Kidney (tissue), 14 donors: ENCODE data around the gene RAB3B. TPM values are rescaled to one million over a fixed set of nuclear protein-coding genes. Genes with fewer than 3 reads are reported as not detected.

ENCODE experiments used
- DNase-seq, 5 donors: peaks; one replicate each; pipeline ENCODE4 v3.0.0-alpha.2; 2013 to 2020
- FAIRE-seq: peaks from 2 replicates; lab custom pipeline; 2012; peaks lifted over from hg19 to GRCh38; lab: Jason Lieb, UNC
- H3K27ac ChIP-seq, 2 donors: one replicate each; pipeline ENCODE4 v1.7.0; 2013; ENCODE audit warnings: low read depth in 2 of 2, low read length in 2 of 2, inconsistent platforms in 1 of 2
- H3K27me3 ChIP-seq: one replicate; pipeline ENCODE4 v1.7.1; 2013; ENCODE audit warnings: low read length, inconsistent platforms; ENCODE audit not compliant: control insufficient read depth, insufficient read depth
- H3K36me3 ChIP-seq, 3 donors: one replicate each; pipeline versions ENCODE4 v1.7.0 to v1.7.1; 2013; ENCODE audit warnings: low read length in 3 of 3, control low read depth in 1 of 3, inconsistent platforms in 1 of 3; ENCODE audit not compliant: insufficient read depth in 3 of 3, control insufficient read depth in 2 of 3
- H3K4me1 ChIP-seq, 3 donors: one replicate each; pipeline versions ENCODE4 v1.7.0 to v1.7.1; 2013; ENCODE audit warnings: low read length in 3 of 3, inconsistent platforms in 1 of 3, low read depth in 1 of 3; ENCODE audit not compliant: control insufficient read depth in 2 of 3, insufficient read depth in 2 of 3
- H3K4me3 ChIP-seq, 3 donors: one replicate each; pipeline versions ENCODE4 v1.7.0 to v1.8.1; 2013; ENCODE audit warnings: low read length in 3 of 3, control low read depth in 1 of 3, inconsistent platforms in 1 of 3
- H3K9ac ChIP-seq, 3 donors: one replicate each; pipeline versions ENCODE4 v1.7.0 to v1.7.1; 2013; ENCODE audit warnings: low read length in 3 of 3, control low read depth in 1 of 3, inconsistent platforms in 1 of 3
- H3K9me3 ChIP-seq, 3 donors: one replicate each; pipeline versions ENCODE4 v1.7.0 to v1.7.1; 2013; ENCODE audit warnings: low read length in 3 of 3, control low read depth in 1 of 3, inconsistent platforms in 1 of 3; ENCODE audit not compliant: control insufficient read depth in 2 of 3, insufficient read depth in 1 of 3
- CTCF ChIP-seq: IDR thresholded peaks from 3 replicates; pipeline ENCODE4 v1.5.1; 2012; ENCODE audit warnings: mild to moderate bottlenecking, moderate library complexity, borderline replicate concordance; ENCODE audit not compliant: insufficient read depth; ENCODE audit errors: extremely low read depth
- intact Hi-C: fragments of 100-400 bp; cut with DNase I; formaldehyde crosslinking; loops from one replicate; pipeline ENCODE4 v1.11.1; 2022
- polyA plus RNA-seq: library from polyadenylated mRNA; stranded (reverse); fragments of 350-450 nt; fragmentation: Illumina TruSeq; extraction: RNeasy Lipid Tissue Mini Kit (QIAGEN cat#74804); gene quantifications from one replicate; pipeline ENCODE4 v1.2.3, GENCODE V29; 2014; ENCODE audit warnings: low read depth, low replicate concordance; ENCODE audit not compliant: insufficient read depth
- total RNA-seq: library from RNA; stranded (reverse); fragmentation: NEBNext Ultra II Directional; extraction: Animal tissue kit (Norgen Biotek cat#: 25700); gene quantifications from one replicate; pipeline ENCODE4 v1.2.1, GENCODE V29; 2021
- donor health status: control.
- donor health status: control.
- donor health status: control.
- donor health status: control.
- donor health status: control.
- donor health status: DM: yes; HTN: yes; CAD: no.
- donor health status: Normal renal cell carcinoma (clear cell type).

RAB3B gene
- total and polyA plus RNA-seq, 2 donors from 2014 or later, result 0.60 to 0.72 TPM

GRCh38 chr1:51906306-51907078 lies 84.0 kb downstream of the RAB3B start:
- intact Hi-C loops, result loop anchor here (10.0 kb wide), 1 partner anchor 98 kb away; no protein-coding TSS in a partner anchor
- no peak for DNase-seq
- no peaks in the 10 kb centered on the region for H3K4me1 ChIP-seq
- no peak overlapping the region for H3K9ac ChIP-seq
- H3K4me3 ChIP-seq, result no peak overlapping the region
- no peaks in the 10 kb centered on the region for H3K9me3 ChIP-seq
- no peaks in the 10 kb centered on the region for H3K27me3 ChIP-seq
- no peaks in the 10 kb centered on the region for H3K36me3 ChIP-seq
- FAIRE-seq, result no peak
- H3K27ac ChIP-seq, result no peak overlapping the region
- TF ChIP-seq CTCF, result no peak

DNA sequence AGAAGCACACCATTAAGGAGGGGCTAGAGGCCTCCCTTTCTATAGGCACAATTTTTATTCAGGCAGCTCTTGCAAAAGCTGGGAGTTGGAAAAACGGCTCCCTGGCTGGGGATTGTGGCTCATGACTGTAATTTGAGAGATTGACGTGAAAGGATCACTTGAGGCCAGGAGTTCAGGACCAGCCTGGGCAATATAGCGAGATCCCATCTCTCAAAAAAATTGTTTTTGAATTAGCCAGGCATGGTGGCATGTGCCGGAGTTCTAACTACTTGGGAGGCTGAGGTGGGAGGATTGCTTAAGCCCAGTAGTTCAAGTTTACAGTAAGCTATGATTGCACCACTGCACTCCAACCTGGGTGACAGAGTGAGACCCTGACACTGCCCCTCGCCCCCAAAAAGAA lies 88.0 kb downstream of the RAB3B start:
- no peak overlapping the region for H3K9ac ChIP-seq
- intact Hi-C loops, result loop anchor here (10.0 kb wide), 1 partner anchor 102 kb away; no protein-coding TSS in a partner anchor
- DNase-seq (no peak), FAIRE-seq (no peak)
- no peaks in the 10 kb centered on the region for H3K36me3 ChIP-seq
- no peak overlapping the region for H3K4me3 ChIP-seq
- no peaks in the 10 kb centered on the region for H3K9me3 ChIP-seq
- H3K27me3 ChIP-seq, result no peaks in the 10 kb centered on the region
- H3K27ac ChIP-seq, result no peak overlapping the region
- TF ChIP-seq CTCF, result no peak
- H3K4me1 ChIP-seq, result no peaks in the 10 kb centered on the region

DNA sequence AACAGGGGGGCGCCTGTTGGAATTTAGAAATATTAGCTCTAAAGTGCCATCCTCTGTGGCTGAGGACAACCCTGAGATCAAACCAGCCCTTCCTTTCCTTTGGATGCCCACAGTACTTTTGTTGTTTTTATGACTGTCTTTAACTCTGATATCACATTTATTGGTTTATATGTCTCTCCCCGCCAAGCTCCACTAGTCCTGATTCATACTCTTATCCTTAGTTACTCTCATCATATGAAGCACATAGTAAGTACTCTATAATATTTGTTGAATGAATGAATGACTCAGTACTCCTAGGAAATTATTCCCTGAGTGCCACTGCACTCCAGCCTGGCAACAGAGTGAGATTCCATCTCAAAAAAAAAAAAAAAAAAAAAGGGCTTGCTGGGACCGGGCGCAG lies 89.3 kb downstream of the RAB3B start:
- FAIRE-seq (no peak), DNase-seq (no peak)
- no peak for TF ChIP-seq CTCF
- Histone ChIP-seq H3K27ac (no peak overlapping the region), H3K4me3 (no peak overlapping the region), H3K27me3 (no peaks in the 10 kb centered on the region), H3K36me3 (no peaks in the 10 kb centered on the region), H3K4me1 (no peaks in the 10 kb centered on the region), H3K9me3 (no peaks in the 10 kb centered on the region), H3K9ac (no peak overlapping the region)
- intact Hi-C loops, result loop anchor here (10.0 kb wide), 1 partner anchor 104 kb away; no protein-coding TSS in a partner anchor
